GM13976 (cell line): ENCODE results near the gene STAMBPL1.
"Not testable (repeated sequence)": the region's sequence is repeated elsewhere in the genome, so short reads cannot be mapped to it uniquely, and the experiment has no call there.

Experiments used
- DNase-seq: peaks from one replicate; pipeline ENCODE4 v3.0.0; 2012; ENCODE audit warnings: low spot score
- CTCF ChIP-seq: IDR thresholded peaks from 2 replicates; pipeline ENCODE4 v1.5.1; 2012; ENCODE audit warnings: borderline replicate concordance, mild to moderate bottlenecking; ENCODE audit not compliant: insufficient read depth; ENCODE audit errors: extremely low read depth, missing control alignments, control extremely low read depth
- in situ Hi-C: fragments of 300-500 bp; cut with MboI; formaldehyde crosslinking; loops from one replicate; pipeline ENCODE4 v1.12.0; 2022; ENCODE audit warnings: low sequenced_read_pairs, mixed read lengths, inconsistent platforms; ENCODE audit not compliant: unreplicated experiment

STAMBPL1 gene

GRCh38 chr10:88920986-88921593 lies 41.0 kb downstream of the STAMBPL1 start:
- no peak for DNase-seq
- in situ Hi-C loops: no loop called here

GRCh38 chr10:88922041-88922440 lies 42.0 kb downstream of the STAMBPL1 start:
- DNase-seq: no peak
- TF ChIP-seq CTCF: no peak
- in situ Hi-C loops: no loop called here

More at GRCh38 chr10:88920986-88921593, 41.0 kb downstream of the STAMBPL1 start:
- TF ChIP-seq CTCF: no peak

- TF ChIP-seq CTCF: no peak
- no peak for DNase-seq
- in situ Hi-C loops: no loop called here
Observed at GRCh38 chr10:88923520-88923919, 43.5 kb downstream of the STAMBPL1 start.

GRCh38 chr10:88926566-88927415 lies 46.7 kb downstream of the STAMBPL1 start:
- in situ Hi-C loops: no loop called here
- TF ChIP-seq CTCF: no peak
- no peak for DNase-seq

DNA sequence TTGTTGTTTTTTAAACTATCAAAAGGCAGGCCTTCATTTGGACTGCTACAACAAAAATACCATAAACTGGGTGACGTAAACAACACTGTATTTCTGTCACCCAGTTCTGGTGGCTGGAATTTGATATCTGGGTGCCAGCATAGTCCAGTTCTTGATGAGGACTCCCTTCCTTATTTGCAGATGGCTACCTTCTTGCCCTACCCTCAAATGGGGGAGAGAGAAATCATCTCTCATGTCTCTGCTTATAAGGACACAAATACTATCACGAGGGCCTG lies 47.3 kb downstream of the STAMBPL1 start:
- TF ChIP-seq CTCF: no peak
- in situ Hi-C loops: no loop called here
- no peak for DNase-seq

- in situ Hi-C loops: no loop called here
- no peak for DNase-seq
- no peak for TF ChIP-seq CTCF
Observed at GRCh38 chr10:88928254-88928653, 48.2 kb downstream of the STAMBPL1 start.

DNA sequence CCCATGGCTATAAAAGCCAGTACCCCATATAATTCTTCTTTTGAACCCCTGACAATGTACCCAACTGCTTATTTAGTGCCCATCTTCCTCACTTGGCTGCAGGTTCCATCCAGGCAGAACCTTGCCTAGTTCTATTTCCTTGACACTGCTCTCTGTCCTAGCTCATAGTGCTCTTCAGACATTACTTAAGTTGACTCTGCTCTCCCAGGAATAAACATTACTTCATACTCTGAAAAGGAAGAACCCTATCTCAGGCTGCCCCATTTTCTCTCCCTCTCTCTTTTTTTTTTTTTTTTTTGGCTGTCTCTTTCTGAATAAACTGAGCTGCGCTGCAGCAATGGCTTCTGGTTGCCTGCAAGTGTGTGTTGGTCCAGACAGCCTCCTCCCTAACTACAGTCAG lies 51.5 kb downstream of the STAMBPL1 start:
- TF ChIP-seq CTCF: no peak
- in situ Hi-C loops: loop anchor here (5.0 to 10.0 kb wide), 2 partner anchors 94 to 367 kb away; no protein-coding TSS in a partner anchor
- DNase-seq: no peak

- DNase-seq: not testable (repeated sequence)
- in situ Hi-C loops: loop anchor here (5.0 to 10.0 kb wide), 2 partner anchors 95 to 367 kb away; no protein-coding TSS in a partner anchor
Observed at GRCh38 chr10:88932029-88932428, 52.0 kb downstream of the STAMBPL1 start.
